Mammary microvascular endothelial cell (primary cell): Measurements from ENCODE around the gene EPN3. TPM values are rescaled to one million over a fixed set of nuclear protein-coding genes. Genes with fewer than 3 reads are reported as not detected.

Experiments used
- total RNA-seq: library from RNA; depleted of rRNA; stranded (reverse); fragments of >200 nt; gene quantifications from 2 replicates; pipeline ENCODE4 v1.2.3, GENCODE V29; 2015

EPN3 gene
- 0.10 and 0.13 TPM in 2 replicates for total RNA-seq

GRCh38 chr17:50532452-50533024, at the start of gene EPN3:
Gene EPN3, plus strand, starts transcription at chr17:50532735. Its CDS starts 3,822 bp downstream, at chr17:50536557.

DNA sequence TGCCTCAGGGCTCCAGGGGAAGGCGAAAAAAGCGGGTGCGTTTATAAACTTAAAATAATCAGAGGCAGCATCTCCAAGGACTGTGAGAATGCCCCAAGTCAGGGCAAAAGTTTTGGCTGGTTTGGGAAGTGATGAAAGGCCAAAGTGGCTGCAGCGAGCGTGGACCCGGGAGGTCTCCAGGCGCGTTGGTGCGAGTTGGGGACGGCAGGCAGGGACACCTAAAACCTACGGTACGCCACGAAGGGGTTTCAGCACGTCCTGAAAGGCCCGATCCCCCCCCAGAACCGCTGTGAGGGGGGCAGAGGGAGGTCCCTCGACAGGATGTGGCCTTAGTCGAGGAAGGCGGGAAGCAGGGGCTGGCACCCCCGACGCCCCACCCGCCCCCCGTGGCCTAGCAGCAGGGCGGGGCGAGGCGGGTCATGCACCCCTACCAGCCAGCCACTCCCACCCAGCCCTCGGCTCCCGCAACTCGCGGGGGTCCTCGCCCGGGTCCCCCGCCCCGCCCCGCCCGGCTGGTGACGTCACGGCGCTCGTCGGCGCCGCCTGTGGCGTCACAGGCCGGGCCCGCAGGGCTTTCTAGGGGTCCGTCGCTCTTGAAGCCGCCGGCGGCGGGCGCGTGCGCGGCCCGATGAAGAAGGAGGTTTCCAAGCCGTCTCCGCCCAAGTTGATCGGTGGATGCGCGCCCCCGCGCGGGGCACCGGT, 24.5 kb upstream of the EPN3 start, which contains the start of gene MYCBPAP:
TSS of gene MYCBPAP (plus strand) at position 569 of the 702 bp plus-strand sequence. CDS start 236 bp downstream, outside the sequence.

DNA sequence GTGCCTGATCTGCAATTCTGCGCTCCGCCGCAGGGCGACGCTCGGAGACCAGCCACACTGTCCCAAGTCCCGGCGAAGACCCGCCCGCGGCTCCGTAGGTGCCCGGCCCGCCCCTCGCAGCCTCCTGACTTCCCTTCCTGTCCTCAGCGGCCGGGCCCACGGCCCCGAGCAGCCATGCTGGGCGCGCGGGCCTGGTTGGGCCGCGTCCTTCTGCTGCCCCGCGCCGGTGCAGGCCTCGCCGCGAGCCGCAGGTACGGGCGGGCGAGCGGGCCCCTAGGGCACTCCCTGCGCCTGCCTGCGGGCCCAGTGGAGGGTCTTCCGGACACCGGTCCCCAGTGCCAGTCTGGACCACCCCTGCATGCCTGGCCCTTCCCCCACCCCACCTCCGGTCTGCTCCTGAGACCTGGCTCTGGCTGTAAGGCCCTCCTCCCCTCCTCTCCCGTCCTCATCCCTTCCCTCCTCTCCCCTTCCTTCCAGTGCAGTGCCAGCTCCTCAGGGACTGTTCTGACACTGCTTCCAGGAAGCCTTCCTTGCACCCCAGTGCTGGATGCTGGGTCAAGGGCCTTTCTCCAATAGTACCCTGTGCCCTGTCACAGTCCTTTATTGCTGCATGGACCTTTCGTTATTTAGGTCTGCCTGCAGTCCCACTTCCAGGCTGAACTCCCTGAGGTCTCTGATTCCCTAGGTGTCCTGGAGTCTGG, 14.7 kb downstream of the EPN3 start, which contains the start of gene SPATA20:
TSS of gene SPATA20 (plus strand) at position 140 of the 701 bp plus-strand sequence. CDS start at position 175, 35 bp downstream.

DNA sequence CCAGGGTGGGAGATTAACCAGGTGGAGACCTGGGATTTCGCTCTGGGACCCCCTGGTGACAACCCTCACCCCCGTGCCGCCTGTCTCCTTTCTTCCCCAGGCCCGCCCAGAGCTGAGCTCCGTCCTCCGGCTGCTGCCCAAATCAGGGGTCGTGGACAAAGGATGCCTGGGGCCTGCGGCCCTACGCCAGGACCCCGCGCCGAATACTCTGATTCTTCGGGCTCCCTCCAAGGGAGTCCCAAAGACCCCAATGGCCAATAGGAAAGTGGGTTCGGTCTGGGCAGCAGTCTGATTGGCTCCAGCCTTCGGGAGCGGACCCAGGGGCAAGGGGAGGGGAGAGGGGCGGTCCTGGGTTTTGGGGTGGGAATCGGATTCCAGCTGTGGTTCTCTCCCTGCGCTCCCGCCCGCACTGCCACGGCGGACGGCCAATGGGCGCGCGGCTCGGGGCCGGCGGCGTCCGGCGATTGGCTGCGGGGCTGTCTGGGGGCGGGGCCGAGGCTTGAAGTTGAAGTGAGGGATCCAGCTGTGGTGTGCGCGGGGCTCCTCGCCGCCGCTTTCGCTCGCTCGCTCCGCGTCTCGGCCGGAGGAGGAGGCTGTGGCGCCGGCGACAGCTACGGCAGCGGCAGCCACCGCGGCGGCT, 27.8 kb downstream of the EPN3 start, which contains the start of gene CACNA1G:
TSS of gene CACNA1G (plus strand) at position 531 of the 640 bp plus-strand sequence. CDS start 745 bp downstream, outside the sequence.

Other genes starting within 250 kb of the EPN3 start
- gene XYLT2, start 186.6 kb upstream of the EPN3 start, total RNA-seq: 33.5 and 38.4 TPM in 2 replicates
- gene MRPL27, start 159.6 kb upstream of the EPN3 start, total RNA-seq: 88.2 and 110 TPM in 2 replicates
- gene EME1, start 159.5 kb upstream of the EPN3 start, total RNA-seq: 4.9 and 8.3 TPM in 2 replicates
- 212 and 225 TPM in 2 replicates for gene LRRC59, start 135.2 kb upstream of the EPN3 start, total RNA-seq
- gene ACSF2, start 106.5 kb upstream of the EPN3 start, total RNA-seq: 11.0 and 15.7 TPM in 2 replicates
- gene CHAD, start 63.9 kb upstream of the EPN3 start, total RNA-seq: not detected in 2 replicates
- 21.6 and 21.8 TPM in 2 replicates for gene RSAD1, start 53.9 kb upstream of the EPN3 start, total RNA-seq
- gene MYCBPAP, start 24.3 kb upstream of the EPN3 start, total RNA-seq: 0.67 and 2.3 TPM in 2 replicates
- gene SPATA20, start 14.4 kb downstream of the EPN3 start, total RNA-seq: 63.4 and 103 TPM in 2 replicates
- not detected in 2 replicates for gene CACNA1G, start 28.0 kb downstream of the EPN3 start, total RNA-seq
- gene ABCC3, start 102.1 kb downstream of the EPN3 start, total RNA-seq: 0.64 and 1.2 TPM in 2 replicates
- 41.3 and 41.8 TPM in 2 replicates for gene ANKRD40, start 175.2 kb downstream of the EPN3 start, total RNA-seq
- 19.7 and 31.1 TPM in 2 replicates for gene LUC7L3, start 186.9 kb downstream of the EPN3 start, total RNA-seq
- not detected in 2 replicates for gene ANKRD40CL, start 234.8 kb downstream of the EPN3 start, total RNA-seq